Hepatocyte (in vitro differentiated cells): ENCODE results near the gene MYRF. TPM values are rescaled to one million over a fixed set of nuclear protein-coding genes. Genes with fewer than 3 reads are reported as not detected.

Experiments
- DNase-seq: peaks from one replicate; pipeline ENCODE4 v3.0.0-alpha.2; 2016; ENCODE audit warnings: low spot score
- H2AFZ ChIP-seq: fragments of 200-600 bp; sonication (generic); 2 replicates; pipeline ENCODE4 v1.6.0; 2016; ENCODE audit warnings: antibody characterized with exemption, mild to moderate bottlenecking
- H3K27ac ChIP-seq: fragments of 200-600 bp; sonication (generic); 2 replicates; pipeline ENCODE4 v1.5.1; 2016; ENCODE audit warnings: mild to moderate bottlenecking
- H3K27me3 ChIP-seq: fragments of 200-600 bp; sonication (generic); 2 replicates; pipeline ENCODE4 v1.6.1; 2016
- H3K36me3 ChIP-seq: fragments of 200-600 bp; sonication (generic); replicated peaks from 2 replicates; pipeline ENCODE4 v1.5.1; 2016; ENCODE audit warnings: low read depth; ENCODE audit not compliant: insufficient read depth
- H3K4me1 ChIP-seq: fragments of 200-600 bp; sonication (generic); 2 replicates; pipeline ENCODE4 v1.5.1; 2016; ENCODE audit warnings: mild to moderate bottlenecking, moderate library complexity; ENCODE audit not compliant: insufficient read depth
- H3K4me2 ChIP-seq: fragments of 200-600 bp; sonication (generic); 2 replicates; pipeline ENCODE4 v1.6.0; 2016
- H3K4me3 ChIP-seq: fragments of 200-600 bp; sonication (generic); 2 replicates; pipeline ENCODE4 v1.5.1; 2016; ENCODE audit warnings: mild to moderate bottlenecking
- H3K79me2 ChIP-seq: fragments of 200-600 bp; sonication (generic); 2 replicates; pipeline ENCODE4 v1.6.0; 2017; ENCODE audit warnings: mild to moderate bottlenecking
- H3K9me2 ChIP-seq: fragments of 200-600 bp; sonication (generic); replicated peaks from 2 replicates; pipeline ENCODE4 v1.6.0; 2017; ENCODE audit warnings: mild to moderate bottlenecking; ENCODE audit not compliant: insufficient read depth
- H3K9me3 ChIP-seq: fragments of 200-600 bp; sonication (generic); 2 replicates; pipeline ENCODE4 v1.5.1; 2016; ENCODE audit warnings: low read depth, mild to moderate bottlenecking
- H4K20me1 ChIP-seq: fragments of 200-600 bp; sonication (generic); 2 replicates; pipeline ENCODE4 v1.6.0; 2016; ENCODE audit warnings: mild to moderate bottlenecking; ENCODE audit not compliant: insufficient read depth, poor library complexity, severe bottlenecking
- CTCF ChIP-seq: fragments of 200-600 bp; sonication (generic); IDR thresholded peaks from 2 replicates; pipeline ENCODE4 v1.5.1; 2016; ENCODE audit warnings: antibody characterized with exemption, mild to moderate bottlenecking; ENCODE audit not compliant: poor library complexity
- EZH2 ChIP-seq: fragments of 200-600 bp; sonication (generic); IDR thresholded peaks from 2 replicates; pipeline ENCODE4 v1.6.1; 2016; ENCODE audit warnings: antibody characterized with exemption, mild to moderate bottlenecking, borderline replicate concordance
- EZH2phosphoT487 ChIP-seq: fragments of 200-600 bp; sonication (generic); IDR thresholded peaks from one replicate; pipeline ENCODE4 v1.6.1; 2018; ENCODE audit warnings: antibody characterized with exemption, mild to moderate bottlenecking, low read depth, moderate library complexity; ENCODE audit not compliant: unreplicated experiment, severe bottlenecking
- WGBS: methylation state at CpG from one replicate; pipeline ENCODE4 v1.1.6; 2016; ENCODE audit warnings: low lambda C conversion rate; ENCODE audit errors: missing lambda C conversion rate; 5-methylcytosine and 5-hydroxymethylcytosine counted together
- polyA plus RNA-seq: library from polyadenylated mRNA; unstranded; fragments of >200 nt; fragmentation: Nextera tagmentation; extraction: Ambion mirVana; gene quantifications from 2 replicates; pipeline ENCODE4 v1.2.1, GENCODE V29; 2016
- total RNA-seq: library from RNA; depleted of rRNA; stranded (reverse); fragments of >200 nt; gene quantifications from 2 replicates; pipeline ENCODE4 v1.2.3, GENCODE V29; 2014

Gene MYRF
- total and polyA plus RNA-seq, 2 experiments from 2014 or later: 57.3 to 96.7 TPM

- H3K4me3 ChIP-seq: no peak overlapping the region
- H3K9me3 ChIP-seq: no peaks in the 10 kb centered on the region
- H2AFZ ChIP-seq: no peak overlapping the region
- no peak overlapping the region for H3K27ac ChIP-seq
- TF ChIP-seq CTCF (no peak), EZH2phosphoT487 (no peak), EZH2 (no peak)
- no peaks in the 10 kb centered on the region for H3K9me2 ChIP-seq
- H4K20me1 ChIP-seq: no peaks in the 10 kb centered on the region
- no peaks in the 10 kb centered on the region for H3K79me2 ChIP-seq
- DNase-seq: no peak
- peaks cover 14% of the 10 kb centered on the region for H3K4me1 ChIP-seq
- WGBS: 97% methylated on average over 49 of the region's 67 CpGs
- H3K27me3 ChIP-seq: no peaks in the 10 kb centered on the region
- H3K4me2 ChIP-seq: no peak overlapping the region
- no peaks in the 10 kb centered on the region for H3K36me3 ChIP-seq
Measured at GRCh38 chr11:61777234-61778090, 25.0 kb downstream of the MYRF start.

DNA sequence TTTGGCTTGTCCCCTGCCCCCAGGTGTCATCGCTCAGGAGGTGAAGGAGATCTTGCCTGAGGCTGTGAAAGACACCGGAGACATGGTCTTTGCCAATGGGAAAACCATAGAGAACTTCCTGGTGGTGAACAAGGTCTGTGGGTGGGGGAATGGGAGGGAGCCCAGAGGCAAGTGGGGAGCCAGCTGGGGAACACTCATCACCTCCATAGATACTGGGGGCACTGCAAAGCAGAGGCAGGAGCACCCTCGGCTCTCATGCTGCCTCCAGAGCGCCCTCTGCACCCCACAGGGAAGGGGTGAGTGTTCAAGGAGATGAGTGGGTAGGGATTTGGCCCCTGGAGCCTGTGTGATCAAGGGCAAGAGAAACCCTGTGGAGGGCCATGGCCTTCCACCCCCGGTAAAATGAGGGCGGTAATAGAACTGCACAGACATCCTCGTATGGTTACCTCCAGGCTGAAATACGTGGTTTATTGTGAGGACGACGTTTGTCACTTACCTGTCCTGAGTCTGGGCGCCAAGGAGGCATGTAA is 26.0 kb downstream of the MYRF start:
- H3K27me3 ChIP-seq: no peaks in the 10 kb centered on the region
- H3K4me1 ChIP-seq: peaks cover 4% of the 10 kb centered on the region
- no peaks in the 10 kb centered on the region for H4K20me1 ChIP-seq
- H3K9me2 ChIP-seq: no peaks in the 10 kb centered on the region
- no peak for DNase-seq
- H3K27ac ChIP-seq: no peak overlapping the region
- 93% methylated on average over 10 of the region's 11 CpGs for WGBS
- TF ChIP-seq EZH2phosphoT487: no peak
- TF ChIP-seq EZH2: no peak
- no peak for TF ChIP-seq CTCF
- no peak overlapping the region for H3K4me3 ChIP-seq
- no peaks in the 10 kb centered on the region for H3K36me3 ChIP-seq
- no peak overlapping the region for H2AFZ ChIP-seq
- no peaks in the 10 kb centered on the region for H3K9me3 ChIP-seq
- H3K4me2 ChIP-seq: no peak overlapping the region
- H3K79me2 ChIP-seq: no peaks in the 10 kb centered on the region

GRCh38 chr11:61778920-61779650 is 26.6 kb downstream of the MYRF start:
- no peak overlapping the region for H3K27ac ChIP-seq

More at GRCh38 chr11:61778920-61779650, 26.6 kb downstream of the MYRF start:
- no peak for DNase-seq
- Histone ChIP-seq H2AFZ (no peak overlapping the region), H3K79me2 (no peaks in the 10 kb centered on the region), H3K4me2 (no peak overlapping the region), H3K27me3 (no peaks in the 10 kb centered on the region), H4K20me1 (no peaks in the 10 kb centered on the region), H3K36me3 (no peaks in the 10 kb centered on the region), H3K4me1 (no peaks in the 10 kb centered on the region), H3K9me2 (no peaks in the 10 kb centered on the region), H3K9me3 (no peaks in the 10 kb centered on the region), H3K4me3 (no peak overlapping the region)
- WGBS: 92% methylated on average over 23 of the region's 24 CpGs
- TF ChIP-seq CTCF (no peak), EZH2 (no peak), EZH2phosphoT487 (no peak)
